GM12891 (cell line): ENCODE measurements around the gene GCNT2.

Experiments used
- POLR2A ChIP-seq: IDR thresholded peaks from 2 replicates; pipeline ENCODE4 v1.6.1; 2011; ENCODE audit warnings: low read depth, low read length, control low read depth
- POLR2AphosphoS5 ChIP-seq: IDR thresholded peaks from 2 replicates; pipeline ENCODE4 v1.6.1; 2011; ENCODE audit warnings: low read depth, low read length, control low read depth
- TAF1 ChIP-seq: IDR thresholded peaks from 2 replicates; pipeline ENCODE4 v1.6.1; 2011; ENCODE audit warnings: low read depth, low read length, control low read depth

- no peak for TF ChIP-seq POLR2AphosphoS5
- no peak for TF ChIP-seq POLR2A
- no peak for TF ChIP-seq TAF1
These were observed 92.6 kb downstream of the GCNT2 start for GRCh38 chr6:10613723-10614122.
